ENCODE results near the gene CNNM4. TPM values are rescaled to one million over a fixed set of nuclear protein-coding genes. Genes with fewer than 3 reads are reported as not detected.
"Not testable (repeated sequence)": the region's sequence is repeated elsewhere in the genome, so short reads cannot be mapped to it uniquely, and the experiment has no call there.

CNNM4 gene
- total RNA-seq, 2 donors from 2014 or later, result 6.5 TPM

DNA sequence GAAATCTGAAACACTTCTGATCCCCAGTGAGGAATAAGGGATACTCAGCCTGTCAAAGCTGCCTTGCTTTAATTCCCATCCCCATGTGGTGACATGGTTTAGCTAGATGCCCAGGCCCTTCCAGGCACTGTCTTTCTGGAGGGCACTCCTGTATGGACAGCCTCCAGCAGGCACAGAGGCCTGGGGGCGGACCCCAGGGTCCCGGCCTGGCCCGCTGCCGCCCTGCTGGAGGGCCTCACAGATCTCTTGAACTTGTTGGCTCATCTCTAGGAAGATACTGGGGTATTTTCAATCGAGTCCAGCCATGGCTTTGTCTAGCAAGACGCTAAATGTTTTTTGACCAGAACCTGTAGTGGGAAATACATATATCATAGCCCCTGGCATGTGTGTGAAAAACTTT lies 34.4 kb downstream of the CNNM4 start:
- Histone ChIP-seq H3K27me3 (replicated peaks; ENCODE audit: insufficient read depth) (no peaks in the 10 kb centered on the region), H3K4me1 (ENCODE audit: control insufficient read depth in 1 of 2, low read depth in 2 of 2) (no peaks in the 10 kb centered on the region), H3K4me3 (no peak overlapping the region), H3K36me3 (peaks cover 13% of the 10 kb centered on the region), H3K27ac (no peak overlapping the region), H3K9me3 (no peaks in the 10 kb centered on the region)
- TF ChIP-seq, protein P1, sequence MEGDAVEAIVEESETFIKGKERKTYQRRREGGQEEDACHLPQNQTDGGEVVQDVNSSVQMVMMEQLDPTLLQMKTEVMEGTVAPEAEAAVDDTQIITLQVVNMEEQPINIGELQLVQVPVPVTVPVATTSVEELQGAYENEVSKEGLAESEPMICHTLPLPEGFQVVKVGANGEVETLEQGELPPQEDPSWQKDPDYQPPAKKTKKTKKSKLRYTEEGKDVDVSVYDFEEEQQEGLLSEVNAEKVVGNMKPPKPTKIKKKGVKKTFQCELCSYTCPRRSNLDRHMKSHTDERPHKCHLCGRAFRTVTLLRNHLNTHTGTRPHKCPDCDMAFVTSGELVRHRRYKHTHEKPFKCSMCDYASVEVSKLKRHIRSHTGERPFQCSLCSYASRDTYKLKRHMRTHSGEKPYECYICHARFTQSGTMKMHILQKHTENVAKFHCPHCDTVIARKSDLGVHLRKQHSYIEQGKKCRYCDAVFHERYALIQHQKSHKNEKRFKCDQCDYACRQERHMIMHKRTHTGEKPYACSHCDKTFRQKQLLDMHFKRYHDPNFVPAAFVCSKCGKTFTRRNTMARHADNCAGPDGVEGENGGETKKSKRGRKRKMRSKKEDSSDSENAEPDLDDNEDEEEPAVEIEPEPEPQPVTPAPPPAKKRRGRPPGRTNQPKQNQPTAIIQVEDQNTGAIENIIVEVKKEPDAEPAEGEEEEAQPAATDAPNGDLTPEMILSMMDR (IDR thresholded peaks at IDR 0.05), result no peak
- DNase-seq (ENCODE audit: low spot score) (no peak), ATAC-seq (ENCODE audit: insufficient number of reproducible peaks, low FRiP score, low read depth) (no peak)

DNA sequence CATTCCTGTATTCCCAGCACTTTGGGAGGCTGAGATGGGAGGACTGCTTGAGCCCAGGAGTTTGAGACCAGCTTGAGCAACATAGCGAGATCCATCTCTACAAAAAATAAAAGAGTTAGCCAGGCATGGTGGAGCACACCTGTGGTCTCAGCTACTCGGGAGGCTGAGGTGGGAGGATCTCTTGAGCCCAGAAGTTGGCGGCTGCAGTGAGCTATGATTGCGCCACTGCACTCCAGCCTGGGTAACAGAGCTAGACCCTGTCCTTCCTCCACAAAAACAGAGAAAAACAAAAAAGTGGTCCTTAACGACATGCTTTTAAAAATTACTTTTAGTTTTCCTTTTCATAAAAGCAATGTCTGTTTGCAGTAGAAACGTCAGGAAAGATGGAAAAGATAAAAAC lies 35.8 kb downstream of the CNNM4 start:
- not testable (repeated sequence) for H3K27me3 ChIP-seq (replicated peaks; ENCODE audit: insufficient read depth); H3K9me3 ChIP-seq; DNase-seq (ENCODE audit: low spot score); H3K4me1 ChIP-seq (ENCODE audit: control insufficient read depth in 1 of 2, low read depth in 2 of 2); ATAC-seq (ENCODE audit: insufficient number of reproducible peaks, low FRiP score, low read depth); H3K4me3 ChIP-seq; H3K27ac ChIP-seq
- peaks cover 13% of the 10 kb centered on the region for H3K36me3 ChIP-seq

DNA sequence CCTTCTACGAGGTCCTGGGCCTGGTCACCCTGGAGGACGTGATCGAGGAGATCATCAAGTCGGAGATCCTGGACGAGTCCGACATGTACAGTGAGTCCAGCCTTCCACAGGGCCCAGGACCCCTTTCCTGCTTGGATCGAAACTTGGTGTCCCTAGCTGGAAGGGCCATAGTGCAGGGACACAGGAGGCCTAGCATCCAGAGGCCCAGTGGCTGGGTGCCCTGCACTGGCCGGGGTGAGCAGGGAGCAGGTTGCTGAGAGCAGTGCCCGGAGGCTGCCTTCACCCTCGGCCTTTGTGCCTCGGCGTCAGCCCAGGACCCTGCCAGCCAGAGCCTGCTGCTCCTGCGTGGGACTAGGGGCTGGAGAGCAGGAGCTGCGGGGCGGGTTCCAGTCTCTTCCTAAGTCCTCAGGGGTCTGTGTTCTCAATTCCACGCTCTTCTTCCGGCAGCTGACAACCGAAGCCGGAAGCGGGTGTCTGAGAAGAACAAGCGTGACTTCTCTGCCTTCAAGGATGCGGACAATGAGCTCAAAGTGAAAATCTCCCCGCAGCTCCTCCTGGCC lies 36.4 kb downstream of the CNNM4 start:
- ATAC-seq (ENCODE audit: insufficient number of reproducible peaks, low FRiP score, low read depth) (no peak), DNase-seq (ENCODE audit: low spot score) (no peak)
- H3K4me3 ChIP-seq, result no peak overlapping the region
- H3K9me3 ChIP-seq, result no peaks in the 10 kb centered on the region
- TF ChIP-seq, protein P1 (IDR thresholded peaks at IDR 0.05), result no peak
- no peak overlapping the region for H3K27ac ChIP-seq
- H3K4me1 ChIP-seq (ENCODE audit: control insufficient read depth in 1 of 2, low read depth in 2 of 2), result peaks cover 3 to 7% of the 10 kb centered on the region in 2 donors
- H3K36me3 ChIP-seq, result peaks cover 13% of the 10 kb centered on the region
- no peaks in the 10 kb centered on the region for H3K27me3 ChIP-seq (replicated peaks; ENCODE audit: insufficient read depth)

DNA sequence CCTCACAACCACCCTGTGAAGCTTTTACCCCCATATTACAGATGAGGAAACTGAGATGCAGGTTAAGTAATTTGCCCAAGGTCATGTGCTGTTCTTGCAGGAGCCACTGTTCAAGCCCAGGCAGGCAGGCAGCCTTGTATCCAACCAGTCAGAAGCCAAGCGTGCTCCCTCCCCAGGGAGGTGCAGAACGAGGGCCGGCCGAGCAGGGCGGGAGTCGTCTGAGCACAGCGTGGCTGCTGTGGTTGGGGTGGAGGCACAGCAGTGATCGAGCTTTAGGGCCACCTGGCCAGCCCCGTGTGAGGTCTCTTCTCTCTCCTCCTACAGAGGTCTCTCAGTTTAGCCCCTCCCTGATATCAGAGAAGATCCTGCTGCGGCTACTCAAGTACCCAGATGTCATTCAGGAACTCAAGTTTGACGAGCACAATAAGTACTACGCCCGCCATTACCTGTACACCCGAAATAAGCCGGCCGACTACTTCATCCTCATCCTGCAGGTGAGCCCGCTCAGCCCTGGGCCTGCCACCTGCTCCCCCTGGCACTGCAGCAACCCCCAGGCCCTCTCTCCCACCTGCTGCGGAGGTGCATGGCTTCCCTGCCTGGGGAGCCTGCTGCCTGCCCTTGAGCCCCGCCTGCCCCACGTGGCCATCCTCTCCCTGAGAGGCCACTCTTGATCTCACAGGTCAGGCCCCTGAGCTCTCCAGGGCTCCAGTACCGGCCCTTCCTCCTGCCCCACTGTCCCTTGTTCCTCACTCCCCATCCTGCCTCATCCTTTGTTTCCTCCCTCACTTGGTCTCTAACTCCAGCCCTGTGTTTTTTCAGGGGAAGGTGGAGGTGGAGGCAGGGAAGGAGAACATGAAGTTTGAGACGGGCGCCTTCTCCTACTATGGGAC lies 38.3 kb downstream of the CNNM4 start:
- Histone ChIP-seq H3K36me3 (peaks cover 13% of the 10 kb centered on the region), H3K4me3 (no peak overlapping the region), H3K4me1 (ENCODE audit: control insufficient read depth in 1 of 2, low read depth in 2 of 2) (peaks cover 3 to 7% of the 10 kb centered on the region in 2 donors), H3K9me3 (no peaks in the 10 kb centered on the region), H3K27ac (no peak overlapping the region), H3K27me3 (replicated peaks; ENCODE audit: insufficient read depth) (no peaks in the 10 kb centered on the region)
- ATAC-seq (ENCODE audit: insufficient number of reproducible peaks, low FRiP score, low read depth) (no peak), DNase-seq (ENCODE audit: low spot score) (no peak)
- TF ChIP-seq, protein P1 (IDR thresholded peaks at IDR 0.05), result no peak

DNA sequence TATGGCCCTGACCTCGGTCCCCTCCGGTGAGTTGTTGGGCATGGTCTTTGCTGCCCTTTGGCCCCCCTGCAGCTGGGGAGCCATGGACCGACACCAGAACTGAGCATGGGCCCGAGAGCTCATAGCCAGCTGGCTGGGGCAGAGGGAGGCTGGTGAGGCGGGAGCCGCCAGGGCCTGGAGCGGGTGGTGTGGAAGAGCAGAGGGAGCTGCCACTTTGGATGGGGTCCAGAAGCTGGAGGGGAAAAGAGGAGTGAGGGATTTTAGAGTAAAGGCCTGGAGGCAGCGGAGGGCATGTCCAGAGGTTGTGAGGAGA lies 38.9 kb downstream of the CNNM4 start:
- Histone ChIP-seq H3K27me3 (replicated peaks; ENCODE audit: insufficient read depth) (no peaks in the 10 kb centered on the region), H3K27ac (no peak overlapping the region), H3K9me3 (no peaks in the 10 kb centered on the region), H3K36me3 (peaks cover 13% of the 10 kb centered on the region), H3K4me3 (no peak overlapping the region), H3K4me1 (ENCODE audit: control insufficient read depth in 1 of 2, low read depth in 2 of 2) (peaks cover 3 to 7% of the 10 kb centered on the region in 2 donors)
- ATAC-seq (ENCODE audit: insufficient number of reproducible peaks, low FRiP score, low read depth) (no peak), DNase-seq (ENCODE audit: low spot score) (no peak)
- TF ChIP-seq, protein P1 (IDR thresholded peaks at IDR 0.05), result no peak
